A673 (cell line): Measurements from ENCODE around the gene ENTPD2. TPM values are rescaled to one million over a fixed set of nuclear protein-coding genes. Genes with fewer than 3 reads are reported as not detected.

Source experiments
- BruUV-seq: library from RNA; stranded (reverse); fragments of 400-500 nt; replicated peaks from 2 replicates; lab custom pipeline; 2021; lab: Mats Ljungman, UMichigan
- CTCF ChIA-PET: fragments of 300-600 bp; sonication (Branson Sonifier 250); formaldehyde crosslinking; loops from one replicate; lab custom pipeline; 2022; ENCODE audit warnings: antibody characterized with exemption; lab: Charles Lee
- POLR2A ChIA-PET: fragments of 300-600 bp; sonication (Branson Sonifier 250); formaldehyde crosslinking; loops from one replicate; lab custom pipeline; 2022; ENCODE audit warnings: antibody characterized with exemption; ENCODE audit not compliant: low non-redundant PET; lab: Charles Lee
- DNase-seq: peaks from one replicate; pipeline ENCODE4 v3.0.0-alpha.2; 2015; ENCODE audit warnings: low spot score
- H3K27ac ChIP-seq: fragments of 200-600 bp; sonication (generic); 2 replicates; pipeline ENCODE4 v1.5.1; 2016; ENCODE audit warnings: mixed run types, low read depth, mild to moderate bottlenecking, mixed read lengths, antibody characterized with exemption, low read length; ENCODE audit not compliant: poor library complexity, severe bottlenecking
- H3K27me3 ChIP-seq: fragments of 200-600 bp; sonication (generic); replicated peaks from 2 replicates; pipeline ENCODE4 v1.6.1; 2017; ENCODE audit warnings: mixed run types, low read depth, mild to moderate bottlenecking, mixed read lengths, antibody characterized with exemption, low read length; ENCODE audit not compliant: insufficient read depth, poor library complexity
- H3K36me3 ChIP-seq: fragments of 200-600 bp; sonication (generic); 2 replicates; pipeline ENCODE4 v1.6.1; 2016; ENCODE audit warnings: mixed run types, mild to moderate bottlenecking, mixed read lengths, antibody characterized with exemption, low read length; ENCODE audit not compliant: insufficient read depth, poor library complexity, severe bottlenecking
- H3K4me1 ChIP-seq: fragments of 200-600 bp; sonication (generic); 2 replicates; pipeline ENCODE4 v1.6.1; 2017; ENCODE audit warnings: mixed run types, mild to moderate bottlenecking, mixed read lengths, antibody characterized with exemption, low read length; ENCODE audit not compliant: insufficient read depth, poor library complexity, severe bottlenecking
- H3K4me3 ChIP-seq: fragments of 200-600 bp; sonication (generic); 2 replicates; pipeline ENCODE4 v1.5.1; 2016; ENCODE audit warnings: low read depth, mixed run types, mild to moderate bottlenecking, mixed read lengths, low read length; ENCODE audit not compliant: poor library complexity, severe bottlenecking
- H3K9me3 ChIP-seq: fragments of 200-600 bp; sonication (generic); 2 replicates; pipeline ENCODE4 v1.6.1; 2016; ENCODE audit warnings: mixed run types, low read depth, mild to moderate bottlenecking, mixed read lengths, antibody characterized with exemption, low read length; ENCODE audit not compliant: poor library complexity, severe bottlenecking
- CTCF ChIP-seq: fragments of 300-800, 200-600 bp; sonication (generic); conservative IDR thresholded peaks from 2 replicates; pipeline ENCODE4 v1.5.1; 2017; ENCODE audit warnings: low read depth, mild to moderate bottlenecking, antibody characterized with exemption, low read length, moderate library complexity, mixed read lengths
- EZH2 ChIP-seq: fragments of 200-600 bp; sonication (generic); IDR thresholded peaks from 2 replicates; pipeline ENCODE4 v1.6.1; 2017; ENCODE audit warnings: borderline replicate concordance, low read depth, mild to moderate bottlenecking, mixed read lengths, antibody characterized with exemption, low read length; ENCODE audit not compliant: poor library complexity, severe bottlenecking
- intact Hi-C: fragments of 100-400 bp; cut with micrococcal nuclease; formaldehyde crosslinking; loops from one replicate; pipeline ENCODE4 v1.10.0; 2022; ENCODE audit not compliant: unreplicated experiment
- total RNA-seq: library from RNA; stranded (reverse); gene quantifications from 2 replicates; pipeline ENCODE4 v1.2.3, GENCODE V29; 2021

Gene ENTPD2
- total RNA-seq, 1 experiment from 2014 or later = not detected

- no TSS peak for BruUV-seq
- CTCF ChIA-PET = no interaction called here
- POLR2A ChIA-PET = no interaction called here
These were observed 3.0 kb upstream of the ENTPD2 start for GRCh38 chr9:137056739-137057415.

GRCh38 chr9:137055385-137056364 lies 1.8 kb upstream of the ENTPD2 start:
- Histone ChIP-seq H3K4me3 (no peak overlapping the region), H3K4me1 (no peaks in the 10 kb centered on the region), H3K27me3 (peaks cover 11% of the 10 kb centered on the region), H3K9me3 (no peaks in the 10 kb centered on the region), H3K36me3 (no peaks in the 10 kb centered on the region), H3K27ac (no peak overlapping the region)
- ChIA-PET POLR2A (interaction anchor here (0.6 kb wide), 1 partner anchor 10 kb away, joined by 4 read pairs; no protein-coding TSS in a partner anchor), CTCF (interaction anchor here (0.7 to 1.1 kb wide), 4 partner anchors 8 to 12 kb away, joined by 3 to 8 read pairs (median 3); partner anchors contain the start of gene NPDC1)
- BruUV-seq = no TSS peak
- no peak for TF ChIP-seq EZH2
- TF ChIP-seq CTCF = no peak
- peak; percentile 42 for DNase-seq
- intact Hi-C loops = no loop called here

More at GRCh38 chr9:137056739-137057415, 3.0 kb upstream of the ENTPD2 start:
- intact Hi-C loops = no loop called here
- Histone ChIP-seq H3K27ac (no peak overlapping the region), H3K4me3 (no peak overlapping the region), H3K27me3 (peaks cover 11% of the 10 kb centered on the region), H3K36me3 (no peaks in the 10 kb centered on the region), H3K4me1 (no peaks in the 10 kb centered on the region), H3K9me3 (no peaks in the 10 kb centered on the region)
- no peak for TF ChIP-seq EZH2
- no peak for TF ChIP-seq CTCF
- no peak for DNase-seq

GRCh38 chr9:137054932-137055384 lies 1.1 kb upstream of the ENTPD2 start:
- H3K4me1 ChIP-seq = no peaks in the 10 kb centered on the region
- BruUV-seq = no TSS peak
- CTCF ChIA-PET = interaction anchor here (1.0 to 1.1 kb wide), 2 partner anchors 8 to 9 kb away, joined by 3 to 8 read pairs; partner anchors contain the start of gene NPDC1
- intact Hi-C loops = no loop called here
- H3K27ac ChIP-seq = no peak overlapping the region
- no peak overlapping the region for H3K4me3 ChIP-seq
- POLR2A ChIA-PET = no interaction called here
- no peak for DNase-seq
- H3K36me3 ChIP-seq = no peaks in the 10 kb centered on the region
- peaks cover 11% of the 10 kb centered on the region for H3K27me3 ChIP-seq
- TF ChIP-seq CTCF = no peak
- no peak for TF ChIP-seq EZH2
- H3K9me3 ChIP-seq = no peaks in the 10 kb centered on the region
